GM19351 (cell line): ENCODE results near the gene CACNA2D3.

Experiments
- ATAC-seq: cut with Tn5 transposase; IDR thresholded peaks from one replicate; pipeline ENCODE4 v1.9.1; 2021; ENCODE audit warnings: mild to moderate bottlenecking, moderate library complexity; ENCODE audit not compliant: unreplicated experiment

The CACNA2D3 gene

GRCh38 chr3:54826251-54826691 is 703.9 kb downstream of the CACNA2D3 start:
- no peak for ATAC-seq

GRCh38 chr3:54827056-54827687 is 704.8 kb downstream of the CACNA2D3 start:
- no peak for ATAC-seq

DNA sequence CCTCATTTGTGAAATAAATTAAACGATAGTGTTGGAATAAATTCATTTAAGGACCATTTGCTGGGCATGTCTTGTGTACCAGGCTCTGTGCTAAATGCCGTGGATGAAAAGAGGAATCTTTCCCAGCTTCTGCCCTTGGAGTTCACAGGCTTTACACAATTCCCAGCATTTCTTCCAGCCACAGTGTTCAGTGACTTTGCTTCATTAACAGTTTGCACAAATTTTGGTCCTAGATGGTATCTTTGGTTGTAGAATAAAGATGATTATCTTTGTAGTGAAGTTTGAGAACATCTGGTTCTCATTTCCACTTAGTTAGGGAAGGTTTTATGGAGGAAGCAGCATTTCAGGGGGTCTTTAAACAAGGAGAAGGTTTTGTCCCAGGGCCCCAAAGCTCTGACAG is 705.4 kb downstream of the CACNA2D3 start:
- no peak for ATAC-seq

GRCh38 chr3:54830658-54831057 is 708.3 kb downstream of the CACNA2D3 start:
- ATAC-seq: no peak

DNA sequence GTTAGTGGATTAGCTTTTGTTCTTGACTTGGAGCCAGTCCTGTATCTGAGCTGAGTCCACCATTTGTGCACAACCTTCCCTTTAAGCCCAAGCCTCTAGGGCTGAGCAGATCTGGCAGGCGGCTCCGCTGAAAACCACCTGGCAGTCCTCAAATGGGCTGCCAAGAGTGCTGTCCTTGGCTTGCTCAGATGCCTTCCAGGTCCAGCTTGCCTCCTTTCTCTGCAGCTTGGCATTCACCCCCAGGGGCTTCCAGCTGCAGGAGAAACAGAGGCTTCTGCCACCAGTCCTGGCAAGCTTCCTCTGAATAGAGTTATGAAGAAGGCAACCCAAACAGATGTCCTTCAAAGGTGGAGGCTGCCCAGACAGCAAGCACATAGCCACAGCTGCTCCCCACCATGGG is 708.8 kb downstream of the CACNA2D3 start:
- ATAC-seq: no peak

DNA sequence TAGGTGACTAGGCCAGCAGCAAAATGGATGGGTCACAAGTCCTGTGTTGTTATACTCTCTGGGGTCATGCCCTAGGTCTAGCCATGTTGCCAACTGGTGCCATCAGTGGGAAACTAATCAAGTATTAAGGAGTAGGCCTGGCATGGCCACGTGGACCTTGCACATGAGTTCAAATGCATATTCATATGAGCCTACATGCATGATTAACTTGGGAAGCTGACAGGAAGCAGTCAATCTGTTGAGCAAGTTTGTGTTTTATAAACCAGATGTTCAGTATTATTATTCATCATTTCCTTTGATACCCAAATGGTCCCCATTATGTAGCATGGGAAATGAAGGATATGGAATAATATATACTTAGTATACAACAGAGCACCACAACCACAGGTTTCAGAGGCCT is 710.5 kb downstream of the CACNA2D3 start:
- ATAC-seq: no peak

DNA sequence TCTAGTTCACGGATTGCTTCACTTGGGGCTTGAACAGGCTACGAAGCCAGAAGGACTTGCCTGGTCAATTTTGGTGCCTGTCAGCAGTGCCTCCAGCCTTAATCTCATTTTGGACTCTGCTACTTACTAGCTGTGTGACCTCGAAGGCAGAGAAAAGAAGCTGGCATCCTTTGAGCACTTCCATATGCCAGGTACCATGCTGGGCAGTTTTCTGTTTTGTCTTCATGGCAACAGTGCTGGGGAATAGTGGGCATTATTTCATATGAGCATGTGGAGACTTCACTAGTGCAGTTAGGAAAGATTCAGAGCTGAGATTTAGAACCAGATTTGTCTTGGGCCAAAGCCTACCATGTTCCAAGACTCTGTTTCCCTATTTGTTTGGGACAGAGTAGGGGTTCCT is 713.3 kb downstream of the CACNA2D3 start:
- ATAC-seq: no peak

DNA sequence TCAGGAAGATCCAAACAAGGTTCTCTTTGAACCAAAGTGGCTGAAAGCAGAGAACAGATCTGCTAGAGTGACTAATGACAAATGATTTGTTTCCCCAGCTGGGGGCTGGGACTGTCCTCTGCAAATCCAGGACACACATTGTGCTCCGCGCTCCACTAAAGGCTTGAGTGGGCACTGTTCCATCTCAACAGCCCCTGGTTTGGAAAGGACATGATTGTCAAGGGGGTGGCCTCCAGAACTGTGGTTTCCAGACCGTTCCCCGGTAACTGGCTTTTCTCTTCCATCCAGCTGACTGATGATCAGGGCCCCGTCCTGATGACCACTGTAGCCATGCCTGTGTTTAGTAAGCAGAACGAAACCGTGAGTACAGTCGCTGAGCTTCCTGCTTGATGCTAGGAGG is 714.5 kb downstream of the CACNA2D3 start:
- no peak for ATAC-seq

GRCh38 chr3:54837964-54838363 is 715.6 kb downstream of the CACNA2D3 start:
- no peak for ATAC-seq

GRCh38 chr3:54841471-54841870 is 719.1 kb downstream of the CACNA2D3 start:
- ATAC-seq: no peak

DNA sequence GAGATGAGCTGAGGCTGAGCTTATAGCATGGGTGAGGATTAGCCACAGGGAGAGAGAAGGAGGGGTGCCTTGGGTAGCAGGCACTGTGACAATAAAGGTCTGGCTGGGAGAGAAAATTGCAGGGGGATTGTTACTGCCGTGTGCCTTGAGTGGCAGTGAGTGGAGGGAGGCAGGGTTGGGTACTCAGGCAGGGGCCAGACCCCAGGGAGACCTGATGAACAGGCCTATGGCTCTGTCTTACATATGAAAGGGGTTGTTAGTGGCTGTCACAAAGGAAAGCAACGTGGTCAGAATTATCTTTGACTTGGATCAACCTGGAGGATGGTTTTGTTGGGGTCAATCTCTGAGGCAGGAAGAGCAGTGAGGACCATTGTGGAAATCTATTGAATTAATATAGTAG is 721.0 kb downstream of the CACNA2D3 start:
- no peak for ATAC-seq

- ATAC-seq: no peak
Observed at GRCh38 chr3:54844211-54844610, 721.9 kb downstream of the CACNA2D3 start.

DNA sequence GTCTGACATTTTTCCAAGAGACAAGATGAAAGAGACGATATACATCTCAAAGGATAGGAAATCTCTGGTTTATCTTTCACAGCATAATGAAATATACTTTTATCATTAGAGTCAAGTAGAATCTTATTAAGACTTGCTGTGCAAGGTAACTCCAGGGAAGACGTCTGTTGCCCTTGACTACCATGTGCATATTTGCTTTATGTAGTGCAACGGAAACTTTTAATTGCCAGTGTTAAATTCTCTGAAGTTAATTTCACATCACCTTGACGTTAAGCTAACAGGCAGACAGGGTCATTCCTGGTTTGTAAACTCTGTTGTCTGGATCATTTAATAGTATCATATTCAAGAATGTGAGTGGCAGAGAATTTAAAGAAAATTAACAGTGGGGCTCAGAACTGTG is 722.7 kb downstream of the CACNA2D3 start:
- no peak for ATAC-seq

DNA sequence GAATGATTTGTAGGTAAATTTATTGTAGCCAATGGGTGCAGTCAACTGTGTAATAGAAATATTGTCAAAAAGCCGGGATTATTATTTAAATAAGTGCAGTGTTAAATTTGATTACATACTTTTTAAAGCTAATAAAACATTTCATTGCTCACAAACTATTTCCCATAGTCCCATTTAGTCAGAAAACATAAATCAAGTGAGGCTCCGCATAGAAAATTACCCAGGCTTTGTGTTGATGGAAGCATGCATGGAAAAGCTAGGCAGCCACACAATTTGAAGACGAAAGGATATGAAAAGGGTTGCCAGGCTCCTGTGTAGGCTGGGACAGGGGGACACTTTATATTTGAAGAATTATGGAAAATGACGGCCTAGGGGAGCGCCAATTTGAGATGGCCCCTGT is 723.2 kb downstream of the CACNA2D3 start:
- no peak for ATAC-seq

- no peak for ATAC-seq
Observed at GRCh38 chr3:54846119-54846518, 723.8 kb downstream of the CACNA2D3 start.

- no peak for ATAC-seq
Observed at GRCh38 chr3:54847361-54847760, 725.0 kb downstream of the CACNA2D3 start.

DNA sequence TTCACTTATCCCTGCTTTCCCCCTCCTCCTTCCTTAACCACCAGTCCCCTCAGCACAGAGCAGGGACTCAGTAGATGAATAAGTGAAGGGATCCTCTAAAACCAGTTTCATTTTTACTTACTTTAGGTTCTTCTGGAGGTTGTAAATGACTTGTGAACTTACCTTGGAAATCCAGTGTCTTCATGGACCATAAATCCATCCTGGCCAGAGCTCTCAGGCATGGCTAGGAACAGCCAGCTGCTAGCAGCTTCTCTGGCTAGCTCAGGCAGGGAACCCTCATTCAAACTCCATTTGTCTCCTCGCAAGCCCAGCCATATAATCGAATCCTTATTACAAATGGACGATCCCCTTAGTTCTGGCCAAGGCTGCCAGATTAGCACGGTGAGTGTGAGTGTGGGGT is 727.0 kb downstream of the CACNA2D3 start:
- no peak for ATAC-seq

GRCh38 chr3:54850484-54851018 is 728.2 kb downstream of the CACNA2D3 start:
- ATAC-seq: no peak

GRCh38 chr3:54853573-54854404 is 731.4 kb downstream of the CACNA2D3 start:
- peak; percentile 86 for ATAC-seq

DNA sequence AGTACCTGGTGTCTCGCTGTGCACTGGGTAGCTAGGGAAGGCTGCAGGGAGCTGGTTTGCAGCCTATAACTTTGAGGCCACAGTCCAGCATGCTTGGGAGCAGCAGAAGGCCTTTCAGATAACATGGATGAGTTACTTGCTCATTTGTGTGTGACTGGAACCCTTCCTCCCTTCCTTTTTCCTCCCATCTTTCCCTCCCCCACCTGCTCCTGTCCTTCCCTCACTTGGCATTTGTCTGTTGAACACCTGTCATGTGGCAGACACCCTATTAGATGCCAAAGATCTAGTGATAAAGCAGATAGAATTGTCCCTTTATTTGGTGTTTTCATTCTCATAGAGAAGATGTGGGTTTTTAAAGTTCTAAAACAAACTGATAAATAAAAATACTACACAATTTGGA is 733.9 kb downstream of the CACNA2D3 start:
- no peak for ATAC-seq

GRCh38 chr3:54857343-54857742 is 735.0 kb downstream of the CACNA2D3 start:
- no peak for ATAC-seq

DNA sequence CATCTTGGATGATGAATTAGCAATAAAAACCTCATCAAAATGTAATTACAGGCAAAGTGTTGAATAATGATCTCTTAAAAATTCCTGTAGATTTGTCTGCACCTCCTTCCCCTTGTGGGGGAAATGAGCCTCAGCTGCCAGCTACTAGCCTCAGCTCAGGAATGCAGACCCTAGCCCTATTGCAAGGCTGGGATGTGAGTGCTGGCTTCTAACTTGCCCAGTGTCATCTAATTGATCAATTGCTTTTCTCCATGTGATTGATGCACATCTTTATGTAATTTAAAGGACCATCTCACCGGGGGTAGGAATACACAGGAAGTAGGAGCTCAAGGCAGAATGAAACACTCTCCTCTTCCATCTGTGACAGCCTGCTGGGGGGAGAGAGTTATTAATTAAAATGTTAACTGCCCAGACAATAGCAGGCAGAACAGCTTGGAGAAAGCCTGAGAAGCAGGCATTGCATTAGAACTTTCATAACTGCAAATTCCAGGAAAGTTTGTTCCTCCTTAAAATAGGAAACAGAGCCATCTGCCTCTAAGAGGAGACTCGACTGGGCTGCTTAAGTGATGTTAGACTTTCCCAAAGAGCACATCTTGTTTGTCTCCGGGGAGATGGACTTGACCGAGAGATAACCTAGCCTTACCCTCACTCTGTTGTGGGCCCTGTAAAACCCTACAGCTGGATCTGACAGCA is 735.9 kb downstream of the CACNA2D3 start:
- no peak for ATAC-seq
